A549 (cell line): ENCODE measurements around the gene WNT8B. TPM values are rescaled to one million over a fixed set of nuclear protein-coding genes. Genes with fewer than 3 reads are reported as not detected.

ENCODE experiments used
- ATAC-seq, 2 experiments: fragments of 200-7000 bp in 1 of 2; fragments of >200 bp in 1 of 2; cut with Nextera tagmentation in 1 of 2; cut with Tn5 transposase in 1 of 2; 3 replicates each; pipeline versions ENCODE4 v1.8.0 to v1.9.1; 2018 to 2020; ENCODE audit warnings: mild to moderate bottlenecking in 1 of 2, moderate library complexity in 1 of 2
- CTCF ChIA-PET: fragments of 300-600 bp; sonication (Branson Sonifier 250); formaldehyde crosslinking; extraction: SDS; loops from one replicate; lab custom pipeline; 2021; ENCODE audit warnings: antibody characterized with exemption, inconsistent platforms; lab: Yijun Ruan, JAX
- POLR2A ChIA-PET: fragments of 350-600 bp; formaldehyde crosslinking; extraction: SDS; loops from one replicate; lab custom pipeline; 2021; ENCODE audit warnings: antibody characterized with exemption, inconsistent platforms; lab: Yijun Ruan, JAX
- DNase-seq, 2 experiments: peaks; one replicate each; pipeline versions ENCODE4 v3.0.0 to v3.0.0-alpha.2; 2011 to 2016; ENCODE audit warnings: low read depth in 1 of 2, low spot score in 1 of 2
- FAIRE-seq: peaks from 2 replicates; lab custom pipeline; 2011; peaks lifted over from hg19 to GRCh38; lab: Jason Lieb, UNC
- H3K27ac ChIP-seq, 2 experiments: fragments of >200 bp; sonication (Bioruptor Twin); formaldehyde crosslinking; 3 replicates each; pipeline ENCODE4 v1.5.1; 2016 to 2017
- H3K4me1 ChIP-seq: fragments of >200 bp; sonication (Bioruptor Twin); formaldehyde crosslinking; 3 replicates; pipeline ENCODE4 v1.6.1; 2016
- H3K4me2 ChIP-seq: fragments of >200 bp; sonication (Bioruptor Twin); formaldehyde crosslinking; 3 replicates; pipeline ENCODE4 v1.6.1; 2016
- H3K4me3 ChIP-seq: fragments of >200 bp; sonication (Bioruptor Twin); formaldehyde crosslinking; 3 replicates; pipeline ENCODE4 v1.5.1; 2016
- H3K9me3 ChIP-seq: fragments of >200 bp; sonication (Bioruptor Twin); formaldehyde crosslinking; 3 replicates; pipeline ENCODE4 v1.6.1; 2016
- CHD2 ChIP-seq: fragments of 150-350 bp; IDR thresholded peaks from 2 replicates; pipeline ENCODE4 v1.6.1; 2014; ENCODE audit warnings: low read length; ENCODE audit not compliant: partially characterized antibody
- CHD4 ChIP-seq: fragments of 200-600 bp; sonication (generic); IDR thresholded peaks from 2 replicates; pipeline ENCODE4 v1.6.1; 2016; ENCODE audit warnings: antibody characterized with exemption, mild to moderate bottlenecking, borderline replicate concordance
- EHF ChIP-seq: fragments of 250-450 bp; sonication (Bioruptor Pico); IDR thresholded peaks from 2 replicates; pipeline ENCODE4 v1.5.0; 2020; ENCODE audit warnings: mild to moderate bottlenecking
- EHMT2 ChIP-seq: fragments of 200-600 bp; sonication (generic); IDR thresholded peaks from 2 replicates; pipeline ENCODE4 v1.6.1; 2016; ENCODE audit warnings: antibody characterized with exemption, low read depth, mild to moderate bottlenecking, moderate library complexity
- FOSB ChIP-seq: fragments of 250-450 bp; sonication (Bioruptor Pico); IDR thresholded peaks from 2 replicates; pipeline ENCODE4 v1.5.0; 2020; ENCODE audit warnings: mild to moderate bottlenecking, moderate library complexity
- FOSL2 ChIP-seq, 2 experiments: fragments of 450-650 bp in 1 of 2; fragments of >200 bp in 1 of 2; sonication (Bioruptor Twin) in 1 of 2; formaldehyde crosslinking; IDR thresholded peaks; 2 replicates each; pipeline versions ENCODE4 v1.5.0 to v1.6.1; 2016 to 2020; ENCODE audit warnings: mild to moderate bottlenecking in 1 of 2, moderate library complexity in 1 of 2
- FOXS1 ChIP-seq: fragments of 250-450 bp; sonication (Bioruptor Pico); IDR thresholded peaks from 2 replicates; pipeline ENCODE4 v1.5.0; 2020; ENCODE audit warnings: mild to moderate bottlenecking, moderate library complexity
- HEYL ChIP-seq: fragments of 250-450 bp; sonication (Bioruptor Pico); IDR thresholded peaks from 2 replicates; pipeline ENCODE4 v1.8.0; 2021; ENCODE audit warnings: mild to moderate bottlenecking, moderate library complexity
- HOXA7 ChIP-seq: fragments of 250-450 bp; sonication (Bioruptor Pico); IDR thresholded peaks from 2 replicates; pipeline ENCODE4 v1.5.0; 2020; ENCODE audit warnings: mild to moderate bottlenecking, moderate library complexity
- HOXB5 ChIP-seq: fragments of 250-450 bp; sonication (Bioruptor Pico); IDR thresholded peaks from 2 replicates; pipeline ENCODE4 v1.5.0; 2020; ENCODE audit warnings: mild to moderate bottlenecking, moderate library complexity
- JUNB ChIP-seq: fragments of >200 bp; sonication (Bioruptor Twin); formaldehyde crosslinking; IDR thresholded peaks from 2 replicates; pipeline ENCODE4 v1.6.1; 2016
- KDM1A ChIP-seq: fragments of 200-600 bp; sonication (generic); IDR thresholded peaks from 2 replicates; pipeline ENCODE4 v1.6.1; 2016; ENCODE audit warnings: low read depth, mild to moderate bottlenecking
- MYC ChIP-seq: IDR thresholded peaks from 2 replicates; pipeline ENCODE4 v1.6.1; 2012; ENCODE audit warnings: mild to moderate bottlenecking, inconsistent platforms, low read length, improper control_type of control experiment, borderline replicate concordance
- NFE2L2 ChIP-seq: fragments of 150-350 bp; conservative IDR thresholded peaks from 2 replicates; pipeline ENCODE4 v1.6.1; 2014; ENCODE audit warnings: low read length
- NPAS2 ChIP-seq: fragments of 250-450 bp; sonication (Bioruptor Pico); IDR thresholded peaks from 2 replicates; pipeline ENCODE4 v1.8.0; 2022; ENCODE audit warnings: mild to moderate bottlenecking, moderate library complexity, borderline replicate concordance
- POLR2AphosphoS2 ChIP-seq: conservative IDR thresholded peaks from 2 replicates; pipeline ENCODE4 v1.6.1; 2012; ENCODE audit warnings: low read length, improper control_type of control experiment, inconsistent platforms
- RAD21 ChIP-seq, 2 experiments: fragments of >200 bp in 1 of 2; sonication (Bioruptor Twin) in 1 of 2; formaldehyde crosslinking in 1 of 2; IDR thresholded peaks in 1 of 2; conservative IDR thresholded peaks in 1 of 2; 2 replicates in 1 of 2; 3 replicates in 1 of 2; pipeline ENCODE4 v1.6.1; 2012 to 2018; ENCODE audit warnings: inconsistent platforms in 1 of 2
- SREBF2 ChIP-seq: fragments of 450-650 bp; IDR thresholded peaks from 2 replicates; pipeline ENCODE4 v1.6.1; 2014; ENCODE audit warnings: mild to moderate bottlenecking, moderate library complexity
- TFCP2L1 ChIP-seq: fragments of 250-450 bp; sonication (Bioruptor Pico); IDR thresholded peaks from 2 replicates; pipeline ENCODE4 v1.5.0; 2021; ENCODE audit warnings: mild to moderate bottlenecking
- ZC3H11A ChIP-seq: fragments of 450-650 bp; IDR thresholded peaks from 2 replicates; pipeline ENCODE4 v1.6.1; 2014; ENCODE audit warnings: antibody characterized with exemption, mild to moderate bottlenecking
- WGBS: methylation state at CpG from one replicate; pipeline ENCODE4 v1.1.6; 2017; ENCODE audit errors: missing lambda C conversion rate; 5-methylcytosine and 5-hydroxymethylcytosine counted together
- polyA plus RNA-seq, 4 experiments: library from polyadenylated mRNA; depleted of rRNA in 3 of 4; stranded (reverse); fragments of >200 nt; fragmentation: RNase III in 1 of 4; extraction: RNeasy Plus Mini Kit Qiagen cat#74134 plus additional on column Dnase treatment in 1 of 4; gene quantifications; 2 replicates in 3 of 4; 3 replicates in 1 of 4; pipeline ENCODE4 v1.2.3, GENCODE V29; 2011 to 2017
- TF ChIP-seq, protein P1 (sequence below): fragments of >200 bp; sonication (Bioruptor Twin); formaldehyde crosslinking; IDR thresholded peaks from 3 replicates; pipeline ENCODE4 v1.6.1; 2016
- TF ChIP-seq, protein P2 (sequence below): fragments of 250-450 bp; sonication (Bioruptor Pico); IDR thresholded peaks from 2 replicates; pipeline ENCODE4 v1.5.0; 2020; ENCODE audit warnings: low read depth, mild to moderate bottlenecking, moderate library complexity
- TF ChIP-seq, protein P3 (sequence below): fragments of 200-600 bp; sonication (generic); IDR thresholded peaks from 2 replicates; pipeline ENCODE4 v1.6.1; 2016; ENCODE audit warnings: antibody characterized with exemption, mild to moderate bottlenecking, moderate library complexity

WNT8B gene
- polyA plus RNA-seq, 2 of the 4 experiments (the other 2 are of a cell fraction) = 0.04 to 0.05 TPM

DNA sequence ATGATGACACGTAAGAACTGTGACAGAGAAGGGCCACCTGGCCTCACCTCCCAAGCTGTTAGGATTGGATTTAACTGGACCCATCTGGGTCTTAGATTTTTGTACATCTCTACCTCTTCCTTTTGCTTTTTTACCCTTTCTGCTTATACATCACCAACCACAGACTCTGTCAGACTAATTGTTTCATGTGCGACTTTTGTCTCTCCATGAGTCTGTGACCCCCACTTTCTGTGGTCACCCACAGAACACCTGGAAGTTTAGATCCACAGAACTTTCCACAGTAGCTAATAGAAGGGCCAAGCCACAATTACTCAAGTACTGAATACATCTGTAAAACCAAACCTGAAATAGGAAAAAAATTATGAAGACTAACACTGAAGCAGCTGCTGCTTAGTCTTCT lies 33.8 kb downstream of the WNT8B start:
- no peak overlapping the region for H3K4me3 ChIP-seq
- no peak for TF ChIP-seq HOXA7
- TF ChIP-seq ZC3H11A = no peak
- no peak for TF ChIP-seq EHMT2
- no peak for TF ChIP-seq KDM1A
- no peak for TF ChIP-seq SREBF2
- TF ChIP-seq, protein P1, sequence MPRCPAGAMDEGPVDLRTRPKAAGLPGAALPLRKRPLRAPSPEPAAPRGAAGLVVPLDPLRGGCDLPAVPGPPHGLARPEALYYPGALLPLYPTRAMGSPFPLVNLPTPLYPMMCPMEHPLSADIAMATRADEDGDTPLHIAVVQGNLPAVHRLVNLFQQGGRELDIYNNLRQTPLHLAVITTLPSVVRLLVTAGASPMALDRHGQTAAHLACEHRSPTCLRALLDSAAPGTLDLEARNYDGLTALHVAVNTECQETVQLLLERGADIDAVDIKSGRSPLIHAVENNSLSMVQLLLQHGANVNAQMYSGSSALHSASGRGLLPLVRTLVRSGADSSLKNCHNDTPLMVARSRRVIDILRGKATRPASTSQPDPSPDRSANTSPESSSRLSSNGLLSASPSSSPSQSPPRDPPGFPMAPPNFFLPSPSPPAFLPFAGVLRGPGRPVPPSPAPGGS = no peak
- TF ChIP-seq HEYL (CRISPR knock-in tag) = no peak
- TF ChIP-seq FOSL2 (IDR thresholded peaks at IDR 0.05) = no peak
- no peak for TF ChIP-seq FOSL2 (CRISPR knock-in tag; IDR thresholded peaks at IDR 0.05)
- TF ChIP-seq FOXS1 (CRISPR knock-in tag) = no peak
- TF ChIP-seq POLR2AphosphoS2 = no peak
- no peak for TF ChIP-seq MYC
- TF ChIP-seq, protein P2, sequence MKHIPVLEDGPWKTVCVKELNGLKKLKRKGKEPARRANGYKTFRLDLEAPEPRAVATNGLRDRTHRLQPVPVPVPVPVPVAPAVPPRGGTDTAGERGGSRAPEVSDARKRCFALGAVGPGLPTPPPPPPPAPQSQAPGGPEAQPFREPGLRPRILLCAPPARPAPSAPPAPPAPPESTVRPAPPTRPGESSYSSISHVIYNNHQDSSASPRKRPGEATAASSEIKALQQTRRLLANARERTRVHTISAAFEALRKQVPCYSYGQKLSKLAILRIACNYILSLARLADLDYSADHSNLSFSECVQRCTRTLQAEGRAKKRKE (CRISPR knock-in tag) = no peak
- TF ChIP-seq CHD2 = no peak
- no peak for TF ChIP-seq JUNB
- TF ChIP-seq FOSB (CRISPR knock-in tag) = no peak
- no peak for TF ChIP-seq TFCP2L1
- TF ChIP-seq, all 56 proteins: peak for 0
- 86% methylated on average over 2 of the region's 2 CpGs for WGBS
- no peak for ATAC-seq
- DNase-seq = no peak
- Histone ChIP-seq H3K4me2 (no peak overlapping the region), H3K9me3 (no peaks in the 10 kb centered on the region), H3K4me1 (no peaks in the 10 kb centered on the region), H3K27ac (no peak overlapping the region)
- ChIA-PET POLR2A (no interaction called here), CTCF (interaction anchor here (1.7 to 25.5 kb wide), 3 partner anchors 14 to 63 kb away, joined by 14 to 381 read pairs (median 169); partner anchors contain the start of gene SEC31B)
- no peak for FAIRE-seq

DNA sequence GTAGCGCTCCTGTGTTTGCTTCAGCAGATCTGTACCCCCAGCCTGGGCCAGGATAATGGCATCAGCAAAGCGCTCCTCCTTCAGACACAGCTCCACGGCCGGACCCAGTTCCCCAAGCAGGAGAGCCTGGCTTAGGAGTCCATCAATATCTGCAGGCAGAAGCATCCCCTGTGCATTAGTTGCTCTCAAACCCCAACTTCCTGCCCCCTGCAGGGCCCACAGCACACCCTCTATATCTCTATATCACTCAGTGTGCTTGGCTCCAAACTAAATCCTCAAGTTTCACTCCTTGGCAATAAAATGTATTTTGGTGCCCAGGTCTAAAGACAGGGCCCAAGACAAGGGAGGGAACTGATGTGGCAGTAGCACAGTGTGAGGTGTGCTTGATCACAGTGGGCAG lies 35.2 kb downstream of the WNT8B start:
- ATAC-seq = no peak
- no peak for FAIRE-seq
- CTCF ChIA-PET = interaction anchor here (0.7 to 25.5 kb wide), 5 partner anchors 15 to 159 kb away, joined by 5 to 381 read pairs (median 169); partner anchors contain the start of gene SEC31B
- H3K27ac ChIP-seq = no peak overlapping the region
- POLR2A ChIA-PET = no interaction called here
- no peak for DNase-seq
- no peaks in the 10 kb centered on the region for H3K4me1 ChIP-seq
- TF ChIP-seq NPAS2 (CRISPR knock-in tag) (no peak), CHD4 (no peak), HOXB5 (CRISPR knock-in tag) (no peak), NFE2L2 (no peak), EHF (CRISPR knock-in tag) (no peak), RAD21 (conservative IDR thresholded peaks at IDR 0.05 in 1 of 2, IDR thresholded peaks at IDR 0.05 in 1 of 2) (no peak), SREBF2 (no peak)
- TF ChIP-seq, protein P3, sequence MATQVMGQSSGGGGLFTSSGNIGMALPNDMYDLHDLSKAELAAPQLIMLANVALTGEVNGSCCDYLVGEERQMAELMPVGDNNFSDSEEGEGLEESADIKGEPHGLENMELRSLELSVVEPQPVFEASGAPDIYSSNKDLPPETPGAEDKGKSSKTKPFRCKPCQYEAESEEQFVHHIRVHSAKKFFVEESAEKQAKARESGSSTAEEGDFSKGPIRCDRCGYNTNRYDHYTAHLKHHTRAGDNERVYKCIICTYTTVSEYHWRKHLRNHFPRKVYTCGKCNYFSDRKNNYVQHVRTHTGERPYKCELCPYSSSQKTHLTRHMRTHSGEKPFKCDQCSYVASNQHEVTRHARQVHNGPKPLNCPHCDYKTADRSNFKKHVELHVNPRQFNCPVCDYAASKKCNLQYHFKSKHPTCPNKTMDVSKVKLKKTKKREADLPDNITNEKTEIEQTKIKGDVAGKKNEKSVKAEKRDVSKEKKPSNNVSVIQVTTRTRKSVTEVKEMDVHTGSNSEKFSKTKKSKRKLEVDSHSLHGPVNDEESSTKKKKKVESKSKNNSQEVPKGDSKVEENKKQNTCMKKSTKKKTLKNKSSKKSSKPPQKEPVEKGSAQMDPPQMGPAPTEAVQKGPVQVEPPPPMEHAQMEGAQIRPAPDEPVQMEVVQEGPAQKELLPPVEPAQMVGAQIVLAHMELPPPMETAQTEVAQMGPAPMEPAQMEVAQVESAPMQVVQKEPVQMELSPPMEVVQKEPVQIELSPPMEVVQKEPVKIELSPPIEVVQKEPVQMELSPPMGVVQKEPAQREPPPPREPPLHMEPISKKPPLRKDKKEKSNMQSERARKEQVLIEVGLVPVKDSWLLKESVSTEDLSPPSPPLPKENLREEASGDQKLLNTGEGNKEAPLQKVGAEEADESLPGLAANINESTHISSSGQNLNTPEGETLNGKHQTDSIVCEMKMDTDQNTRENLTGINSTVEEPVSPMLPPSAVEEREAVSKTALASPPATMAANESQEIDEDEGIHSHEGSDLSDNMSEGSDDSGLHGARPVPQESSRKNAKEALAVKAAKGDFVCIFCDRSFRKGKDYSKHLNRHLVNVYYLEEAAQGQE = no peak
- H3K9me3 ChIP-seq = no peaks in the 10 kb centered on the region
- no peak overlapping the region for H3K4me3 ChIP-seq
- H3K4me2 ChIP-seq = no peak overlapping the region
- WGBS = 86% methylated on average over 4 of the region's 4 CpGs
